Measurements from ENCODE around the gene NHSL1. TPM values are rescaled to one million over a fixed set of nuclear protein-coding genes. Genes with fewer than 3 reads are reported as not detected.

Gene NHSL1
- total RNA-seq, 2 experiments from 2014 or later = 0.14 to 0.44 TPM

- Mint-ChIP-seq H3K9me3 (no peaks in the 10 kb centered on the region), H3K27me3 (peaks cover 3% of the 10 kb centered on the region), H3K36me3 (peaks cover 5% of the 10 kb centered on the region), H3K27ac (no peak overlapping the region), H3K4me1 (peaks cover 13% of the 10 kb centered on the region), H3K4me3 (peak overlapping the region; percentile 26)
- DNase-seq (no peak), ATAC-seq (ENCODE audit: low read depth) (no peak)
- POLR2A ChIA-PET = no interaction called here
These were observed 97.1 kb downstream of the NHSL1 start for GRCh38 chr6:138401960-138402837.

GRCh38 chr6:138400326-138400725, 99.0 kb downstream of the NHSL1 start:
- no peaks in the 10 kb centered on the region for H3K9me3 Mint-ChIP-seq
- H3K27ac Mint-ChIP-seq = no peak overlapping the region
- peaks cover 3% of the 10 kb centered on the region for H3K27me3 Mint-ChIP-seq
- DNase-seq = no peak
- peaks cover 2% of the 10 kb centered on the region for H3K36me3 Mint-ChIP-seq
- no peak overlapping the region for H3K4me3 Mint-ChIP-seq
- ATAC-seq (ENCODE audit: low read depth) = no peak
- H3K4me1 Mint-ChIP-seq = peaks cover 7% of the 10 kb centered on the region
- POLR2A ChIA-PET = no interaction called here

GRCh38 chr6:138397128-138398122, 101.9 kb downstream of the NHSL1 start:
- Mint-ChIP-seq H3K36me3 (no peaks in the 10 kb centered on the region), H3K4me3 (no peak overlapping the region), H3K9me3 (no peaks in the 10 kb centered on the region), H3K27ac (no peak overlapping the region), H3K27me3 (no peaks in the 10 kb centered on the region), H3K4me1 (peaks cover 3% of the 10 kb centered on the region)
- ATAC-seq (ENCODE audit: low read depth) (no peak), DNase-seq (no peak)
- POLR2A ChIA-PET = no interaction called here

- Mint-ChIP-seq H3K27ac (no peak overlapping the region), H3K4me1 (peaks cover 3% of the 10 kb centered on the region), H3K36me3 (no peaks in the 10 kb centered on the region), H3K4me3 (no peak overlapping the region), H3K27me3 (peaks cover 4% of the 10 kb centered on the region), H3K9me3 (no peaks in the 10 kb centered on the region)
- ATAC-seq (ENCODE audit: low read depth) (no peak), DNase-seq (no peak)
- POLR2A ChIA-PET = no interaction called here
These were observed 102.6 kb downstream of the NHSL1 start for GRCh38 chr6:138396709-138397108.

GRCh38 chr6:138393871-138394783, 105.2 kb downstream of the NHSL1 start:
- no peak for DNase-seq
- Mint-ChIP-seq H3K4me3 (no peak overlapping the region), H3K4me1 (peaks cover 3% of the 10 kb centered on the region), H3K27ac (no peak overlapping the region), H3K36me3 (no peaks in the 10 kb centered on the region), H3K27me3 (peaks cover 18% of the 10 kb centered on the region), H3K9me3 (no peaks in the 10 kb centered on the region)
- POLR2A ChIA-PET = interaction anchor here (0.6 to 1.4 kb wide), 2 partner anchors 9 to 10 kb away, joined by 3 read pairs; partner anchors contain the start of gene HEBP2
- ATAC-seq (ENCODE audit: low read depth) = no peak

GRCh38 chr6:138389551-138389950, 109.7 kb downstream of the NHSL1 start:
- Mint-ChIP-seq H3K27ac (no peak overlapping the region), H3K4me1 (peaks cover 3% of the 10 kb centered on the region), H3K27me3 (peaks cover 27% of the 10 kb centered on the region), H3K4me3 (no peak overlapping the region), H3K9me3 (no peaks in the 10 kb centered on the region), H3K36me3 (no peaks in the 10 kb centered on the region)
- POLR2A ChIA-PET = no interaction called here
- ATAC-seq (ENCODE audit: low read depth) (no peak), DNase-seq (no peak)

GRCh38 chr6:138387577-138388368, 111.5 kb downstream of the NHSL1 start:
- H3K9me3 Mint-ChIP-seq = no peaks in the 10 kb centered on the region
- DNase-seq (no peak), ATAC-seq (ENCODE audit: low read depth) (no peak)
- no peak overlapping the region for H3K4me3 Mint-ChIP-seq
- POLR2A ChIA-PET = no interaction called here
- no peaks in the 10 kb centered on the region for H3K4me1 Mint-ChIP-seq
- no peaks in the 10 kb centered on the region for H3K36me3 Mint-ChIP-seq
- H3K27me3 Mint-ChIP-seq = peaks cover 27% of the 10 kb centered on the region
- H3K27ac Mint-ChIP-seq = no peak overlapping the region

GRCh38 chr6:138386897-138387296, 112.4 kb downstream of the NHSL1 start:
- H3K4me3 Mint-ChIP-seq = no peak overlapping the region
- no peaks in the 10 kb centered on the region for H3K9me3 Mint-ChIP-seq
- ATAC-seq (ENCODE audit: low read depth) = no peak
- no peaks in the 10 kb centered on the region for H3K36me3 Mint-ChIP-seq
- peaks cover 24% of the 10 kb centered on the region for H3K27me3 Mint-ChIP-seq
- H3K27ac Mint-ChIP-seq = no peak overlapping the region
- DNase-seq = no peak
- POLR2A ChIA-PET = no interaction called here
- H3K4me1 Mint-ChIP-seq = no peaks in the 10 kb centered on the region

GRCh38 chr6:138383776-138384175, 115.5 kb downstream of the NHSL1 start:
- Mint-ChIP-seq H3K4me1 (no peaks in the 10 kb centered on the region), H3K27me3 (peaks cover 6% of the 10 kb centered on the region), H3K36me3 (no peaks in the 10 kb centered on the region), H3K27ac (no peak overlapping the region), H3K9me3 (no peaks in the 10 kb centered on the region), H3K4me3 (no peak overlapping the region)
- no peak for DNase-seq
- POLR2A ChIA-PET = no interaction called here
- ATAC-seq (ENCODE audit: low read depth) = no peak

GRCh38 chr6:138382498-138383265, 116.6 kb downstream of the NHSL1 start:
- Mint-ChIP-seq H3K4me3 (no peak overlapping the region), H3K9me3 (no peaks in the 10 kb centered on the region), H3K27me3 (peaks cover 5% of the 10 kb centered on the region), H3K27ac (no peak overlapping the region), H3K36me3 (no peaks in the 10 kb centered on the region), H3K4me1 (no peaks in the 10 kb centered on the region)
- no peak for DNase-seq
- POLR2A ChIA-PET = no interaction called here
- no peak for ATAC-seq (ENCODE audit: low read depth)

- DNase-seq = no peak
- H3K9me3 Mint-ChIP-seq = no peaks in the 10 kb centered on the region
- H3K27ac Mint-ChIP-seq = no peak overlapping the region
- ATAC-seq (ENCODE audit: low read depth) = no peak
- peaks cover 6% of the 10 kb centered on the region for H3K27me3 Mint-ChIP-seq
- no peak overlapping the region for H3K4me3 Mint-ChIP-seq
- H3K4me1 Mint-ChIP-seq = no peaks in the 10 kb centered on the region
- H3K36me3 Mint-ChIP-seq = no peaks in the 10 kb centered on the region
- POLR2A ChIA-PET = no interaction called here
These were observed 120.8 kb downstream of the NHSL1 start for GRCh38 chr6:138378463-138378862.

GRCh38 chr6:138377844-138378243, 121.5 kb downstream of the NHSL1 start, which contains the start of gene SMIM28:
Gene SMIM28 (plus strand): TSS chr6:138377905. CDS start chr6:138378073, 168 bp downstream.
- DNase-seq = no peak
- Mint-ChIP-seq H3K4me3 (no peak within 1 kb of the TSS), H3K4me1 (peaks cover under 1% of the 10 kb centered on the region), H3K9me3 (no peaks in the 10 kb centered on the region), H3K36me3 (no peaks in the 10 kb centered on the region), H3K27me3 (peaks cover 6% of the 10 kb centered on the region), H3K27ac (no peak within 1 kb of the TSS)
- no peak for ATAC-seq (ENCODE audit: low read depth)
- POLR2A ChIA-PET = no interaction called here
